DOHH2 (cell line): ENCODE measurements around the gene CARM1.

ENCODE experiments used
- H3F3A ChIP-seq: fragments of 200-600 bp; sonication (generic), shearing (Covaris generic); 2 replicates; pipeline ENCODE4 v1.6.0; 2016; ENCODE audit warnings: antibody characterized with exemption, mild to moderate bottlenecking; ENCODE audit not compliant: control insufficient read depth, insufficient read depth
- H3K27ac ChIP-seq: fragments of 200-600 bp; sonication (generic); 2 replicates; pipeline ENCODE4 v1.5.1; 2014; ENCODE audit warnings: low read depth, mild to moderate bottlenecking, low read length, moderate library complexity
- H3K27me3 ChIP-seq: fragments of 200-600 bp; sonication (generic); 2 replicates; pipeline ENCODE4 v1.6.1; 2014; ENCODE audit warnings: mild to moderate bottlenecking, low read length, mixed read lengths; ENCODE audit not compliant: control insufficient read depth
- H3K36me3 ChIP-seq: fragments of 200-600 bp; sonication (generic); 2 replicates; pipeline ENCODE4 v1.6.1; 2014; ENCODE audit warnings: mild to moderate bottlenecking, low read length, moderate library complexity, mixed read lengths; ENCODE audit not compliant: control insufficient read depth
- H3K4me1 ChIP-seq: fragments of 200-600 bp; sonication (generic); 2 replicates; pipeline ENCODE4 v1.6.1; 2014; ENCODE audit warnings: mild to moderate bottlenecking, low read length, mixed read lengths; ENCODE audit not compliant: control insufficient read depth
- H3K4me2 ChIP-seq: fragments of 200-600 bp; sonication (generic); 2 replicates; pipeline ENCODE4 v1.6.0; 2014; ENCODE audit warnings: mild to moderate bottlenecking, low read length, moderate library complexity
- H3K4me3 ChIP-seq: fragments of 200-600 bp; sonication (generic); 2 replicates; pipeline ENCODE4 v1.5.1; 2014; ENCODE audit warnings: mild to moderate bottlenecking, low read length, mixed read lengths
- H3K79me2 ChIP-seq: fragments of 200-600 bp; sonication (generic); 2 replicates; pipeline ENCODE4 v1.6.1; 2014; ENCODE audit warnings: mild to moderate bottlenecking, low read length, mixed read lengths; ENCODE audit not compliant: control insufficient read depth
- H3K9me2 ChIP-seq: fragments of 200-600 bp; sonication (generic); replicated peaks from 2 replicates; pipeline ENCODE4 v1.6.1; 2014; ENCODE audit warnings: mild to moderate bottlenecking, low read length, mixed read lengths; ENCODE audit not compliant: control insufficient read depth
- H3K9me3 ChIP-seq: fragments of 200-600 bp; sonication (generic); 2 replicates; pipeline ENCODE4 v1.6.1; 2014; ENCODE audit warnings: antibody characterized with exemption, low read length, mixed read lengths; ENCODE audit not compliant: control insufficient read depth, insufficient read depth
- H4K20me1 ChIP-seq: fragments of 200-600 bp; sonication (generic); 2 replicates; pipeline ENCODE4 v1.6.0; 2014; ENCODE audit warnings: low read depth, mild to moderate bottlenecking, antibody characterized with exemption, low read length, moderate library complexity; ENCODE audit not compliant: control insufficient read depth, insufficient read depth
- EZH2phosphoT487 ChIP-seq: fragments of 200-600 bp; sonication (generic); IDR thresholded peaks from 2 replicates; pipeline ENCODE4 v1.6.1; 2017; ENCODE audit warnings: borderline replicate concordance, mild to moderate bottlenecking, antibody characterized with exemption, low read length, moderate library complexity, mixed read lengths
- TF ChIP-seq, protein P1 (sequence below): fragments of 200-600 bp; sonication (generic); IDR thresholded peaks from one replicate; pipeline ENCODE4 v1.5.1; 2014; ENCODE audit warnings: antibody characterized with exemption, mild to moderate bottlenecking, low read depth, low read length; ENCODE audit not compliant: poor library complexity, severe bottlenecking

The CARM1 gene

DNA sequence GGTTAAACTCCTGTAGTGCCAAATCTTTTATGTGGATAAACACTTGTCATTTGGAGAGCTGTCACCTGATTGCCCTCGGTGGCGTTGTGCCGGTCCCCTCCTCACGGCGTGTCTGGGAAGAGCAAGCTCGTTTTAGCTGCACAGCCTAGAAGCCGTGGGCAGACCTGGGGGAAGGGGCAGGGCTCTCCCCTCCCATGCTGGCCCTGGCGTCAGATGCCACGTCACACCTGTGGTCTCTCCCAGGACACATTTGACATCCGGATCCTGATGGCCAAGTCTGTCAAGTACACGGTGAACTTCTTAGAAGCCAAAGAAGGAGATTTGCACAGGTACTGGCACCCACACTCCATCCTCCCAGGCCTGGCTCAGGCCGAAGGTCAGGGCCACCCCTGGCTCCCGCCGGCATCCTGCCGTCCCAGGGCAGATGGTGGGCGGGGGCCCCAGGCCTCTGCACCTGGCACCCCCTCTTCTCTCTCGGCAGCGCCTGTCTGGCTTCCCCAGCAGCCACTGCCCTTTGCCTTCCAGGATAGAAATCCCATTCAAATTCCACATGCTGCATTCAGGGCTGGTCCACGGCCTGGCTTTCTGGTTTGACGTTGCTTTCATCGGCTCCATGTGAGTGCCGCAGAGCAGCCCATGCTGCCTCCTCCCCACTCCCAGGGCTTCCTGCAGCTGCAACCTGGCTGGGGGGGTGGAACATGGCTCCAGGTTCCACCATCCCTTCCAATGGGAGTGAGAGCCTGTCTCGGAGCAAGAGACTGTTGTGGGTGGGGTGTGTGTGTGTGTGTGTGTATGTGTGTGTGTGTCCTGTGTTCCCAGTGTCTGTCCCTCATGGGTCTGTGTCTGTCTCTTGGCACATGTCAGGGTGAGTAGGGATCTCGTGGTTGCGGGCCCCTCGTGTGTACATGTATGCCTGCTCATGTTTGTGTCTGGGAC lies 48.3 kb downstream of the CARM1 start:
- Histone ChIP-seq H3K9me3 (no peaks in the 10 kb centered on the region), H3K27ac (no peak overlapping the region), H4K20me1 (no peaks in the 10 kb centered on the region), H3K9me2 (no peaks in the 10 kb centered on the region), H3K79me2 (no peaks in the 10 kb centered on the region), H3K4me1 (no peaks in the 10 kb centered on the region), H3K36me3 (peaks cover 58% of the 10 kb centered on the region), H3F3A (no peaks in the 10 kb centered on the region; the same call in 1 of the 2 replicates), H3K27me3 (no peaks in the 10 kb centered on the region), H3K4me3 (no peak overlapping the region), H3K4me2 (no peak overlapping the region)
- TF ChIP-seq, protein P1, sequence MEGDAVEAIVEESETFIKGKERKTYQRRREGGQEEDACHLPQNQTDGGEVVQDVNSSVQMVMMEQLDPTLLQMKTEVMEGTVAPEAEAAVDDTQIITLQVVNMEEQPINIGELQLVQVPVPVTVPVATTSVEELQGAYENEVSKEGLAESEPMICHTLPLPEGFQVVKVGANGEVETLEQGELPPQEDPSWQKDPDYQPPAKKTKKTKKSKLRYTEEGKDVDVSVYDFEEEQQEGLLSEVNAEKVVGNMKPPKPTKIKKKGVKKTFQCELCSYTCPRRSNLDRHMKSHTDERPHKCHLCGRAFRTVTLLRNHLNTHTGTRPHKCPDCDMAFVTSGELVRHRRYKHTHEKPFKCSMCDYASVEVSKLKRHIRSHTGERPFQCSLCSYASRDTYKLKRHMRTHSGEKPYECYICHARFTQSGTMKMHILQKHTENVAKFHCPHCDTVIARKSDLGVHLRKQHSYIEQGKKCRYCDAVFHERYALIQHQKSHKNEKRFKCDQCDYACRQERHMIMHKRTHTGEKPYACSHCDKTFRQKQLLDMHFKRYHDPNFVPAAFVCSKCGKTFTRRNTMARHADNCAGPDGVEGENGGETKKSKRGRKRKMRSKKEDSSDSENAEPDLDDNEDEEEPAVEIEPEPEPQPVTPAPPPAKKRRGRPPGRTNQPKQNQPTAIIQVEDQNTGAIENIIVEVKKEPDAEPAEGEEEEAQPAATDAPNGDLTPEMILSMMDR, result no peak
- no peak for TF ChIP-seq EZH2phosphoT487

GRCh38 chr19:10920288-10920655 lies 48.9 kb downstream of the CARM1 start:
- H3K4me1 ChIP-seq, result no peaks in the 10 kb centered on the region
- H4K20me1 ChIP-seq, result no peaks in the 10 kb centered on the region
- H3K9me2 ChIP-seq, result no peaks in the 10 kb centered on the region
- no peaks in the 10 kb centered on the region for H3K9me3 ChIP-seq
- no peaks in the 10 kb centered on the region for H3K27me3 ChIP-seq
- no peaks in the 10 kb centered on the region for H3K79me2 ChIP-seq
- H3F3A ChIP-seq, result no peaks in the 10 kb centered on the region; the same call in 1 of the 2 replicates
- no peak overlapping the region for H3K4me3 ChIP-seq
- peaks cover 56% of the 10 kb centered on the region for H3K36me3 ChIP-seq
- H3K4me2 ChIP-seq, result no peak overlapping the region
- TF ChIP-seq, protein P1, result no peak
- TF ChIP-seq EZH2phosphoT487, result no peak
- H3K27ac ChIP-seq, result no peak overlapping the region

GRCh38 chr19:10920781-10921180 lies 49.4 kb downstream of the CARM1 start:
- Histone ChIP-seq H3K4me1 (no peaks in the 10 kb centered on the region), H3K9me2 (no peaks in the 10 kb centered on the region), H3K9me3 (no peaks in the 10 kb centered on the region), H3K36me3 (peaks cover 53% of the 10 kb centered on the region), H4K20me1 (no peaks in the 10 kb centered on the region), H3K27me3 (no peaks in the 10 kb centered on the region), H3K27ac (no peak overlapping the region), H3K4me2 (no peak overlapping the region), H3K79me2 (no peaks in the 10 kb centered on the region), H3K4me3 (no peak overlapping the region), H3F3A (no peaks in the 10 kb centered on the region; the same call in 1 of the 2 replicates)
- no peak for TF ChIP-seq EZH2phosphoT487
- TF ChIP-seq, protein P1, result no peak
